GM18526 (cell line): ENCODE measurements around the gene MEIG1.

Source experiments
- POLR2A ChIP-seq: IDR thresholded peaks from 3 replicates; pipeline ENCODE4 v1.6.1; 2011; ENCODE audit not compliant: insufficient read length; ENCODE audit errors: extremely low read depth

Gene MEIG1

DNA sequence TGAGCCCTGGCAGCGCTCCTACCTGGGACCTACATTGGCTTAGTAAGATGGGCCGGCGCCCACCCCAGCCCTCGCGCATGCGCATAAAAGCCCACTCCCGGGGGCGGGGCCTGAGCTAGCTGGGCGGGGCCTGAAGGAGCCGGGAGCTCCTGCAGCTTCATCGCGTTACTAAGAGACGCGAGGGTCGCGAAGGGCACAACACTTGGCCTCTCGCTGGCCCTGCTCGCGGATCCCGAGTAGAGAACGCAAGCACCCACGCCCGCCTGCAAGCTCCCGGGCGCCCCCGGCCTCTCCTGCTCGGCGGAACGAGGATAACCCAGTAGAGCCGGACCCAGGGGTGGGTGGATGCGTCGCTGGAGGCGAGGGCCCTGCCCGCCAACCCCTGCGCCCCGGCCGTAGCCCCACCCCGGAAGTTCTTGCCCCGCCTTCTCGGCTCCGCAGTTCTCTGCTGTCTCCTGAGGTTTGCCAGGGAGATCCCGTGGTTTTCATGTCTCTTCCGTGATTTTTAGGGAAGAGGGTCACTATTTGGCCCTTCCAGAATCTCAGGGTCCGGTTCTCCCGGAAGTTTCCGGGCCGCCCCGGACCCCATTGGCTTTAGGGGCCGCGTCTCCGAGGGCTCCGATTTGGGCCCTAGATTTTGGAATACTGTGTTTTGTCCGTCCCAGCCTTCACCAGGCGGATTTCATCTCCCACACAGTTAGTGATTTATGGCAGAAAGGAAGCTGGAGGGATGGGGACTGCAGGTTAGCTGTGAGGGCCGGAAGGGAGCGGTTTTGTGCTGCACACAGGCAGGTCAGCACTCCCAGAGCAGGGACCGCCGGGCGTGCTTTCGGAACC is at the start of gene MEIG1:
MEIG1 (plus strand) TSS at position 168 of the 837 bp plus-strand sequence. CDS start 7,081 bp downstream, outside the sequence.
- TF ChIP-seq POLR2A, result peak; percentile 71

DNA sequence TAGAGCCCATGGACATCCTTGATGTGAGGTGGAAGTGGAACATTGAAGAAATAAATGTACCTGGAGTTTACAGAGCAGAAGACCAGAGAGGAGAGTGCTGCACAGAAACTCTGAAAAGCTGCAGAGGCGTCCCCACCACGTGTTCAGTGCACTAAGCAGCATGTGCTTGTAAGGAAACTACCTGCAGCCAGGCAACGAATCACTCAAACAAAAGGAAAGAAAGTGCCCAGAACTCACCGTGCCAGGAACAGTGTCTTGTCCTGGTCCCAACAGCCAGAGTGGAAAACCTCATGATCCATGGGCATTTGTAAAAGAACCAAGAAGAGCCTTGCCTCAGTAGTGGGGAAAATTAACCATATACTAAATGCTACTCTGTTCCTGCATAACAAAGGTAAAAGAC is 48.2 kb upstream of the MEIG1 start:
- TF ChIP-seq POLR2A, result no peak

DNA sequence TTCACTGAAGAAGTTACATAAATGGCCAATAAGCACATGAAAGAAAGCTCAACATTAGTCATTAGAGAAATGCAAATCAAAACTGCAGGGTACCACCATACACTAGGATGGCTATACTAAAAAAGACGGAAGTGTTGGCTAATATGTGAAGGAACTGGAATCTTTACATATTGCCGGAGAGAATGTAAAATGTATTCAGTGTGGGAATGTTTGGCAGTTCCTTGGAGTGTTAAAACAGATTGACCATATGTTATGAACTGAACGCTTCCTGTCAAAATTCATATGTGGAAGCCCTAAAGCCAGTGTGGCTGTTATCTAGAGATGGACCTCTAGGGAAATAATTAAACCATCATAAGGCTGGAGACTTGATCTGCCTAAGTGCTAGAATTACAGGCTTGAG is 47.4 kb upstream of the MEIG1 start:
- TF ChIP-seq POLR2A, result no peak

DNA sequence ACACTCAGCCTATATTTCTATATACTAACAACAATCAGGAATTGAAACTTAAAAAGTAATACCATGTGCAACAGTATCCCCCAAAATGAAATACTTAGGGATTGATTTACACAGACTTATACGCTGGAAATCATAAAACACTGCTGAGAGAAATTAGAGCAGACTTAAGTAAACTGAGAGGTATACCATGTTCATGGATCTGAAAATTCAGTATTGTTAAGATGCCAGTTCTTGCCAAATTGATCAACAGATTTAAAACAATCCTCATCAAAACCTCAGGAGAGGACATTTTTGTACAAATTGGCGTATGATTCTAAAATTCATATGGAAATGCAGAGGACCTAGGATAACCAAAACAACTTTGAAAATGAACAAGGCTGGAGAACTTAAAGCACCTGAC is 42.6 kb upstream of the MEIG1 start:
- no peak for TF ChIP-seq POLR2A

DNA sequence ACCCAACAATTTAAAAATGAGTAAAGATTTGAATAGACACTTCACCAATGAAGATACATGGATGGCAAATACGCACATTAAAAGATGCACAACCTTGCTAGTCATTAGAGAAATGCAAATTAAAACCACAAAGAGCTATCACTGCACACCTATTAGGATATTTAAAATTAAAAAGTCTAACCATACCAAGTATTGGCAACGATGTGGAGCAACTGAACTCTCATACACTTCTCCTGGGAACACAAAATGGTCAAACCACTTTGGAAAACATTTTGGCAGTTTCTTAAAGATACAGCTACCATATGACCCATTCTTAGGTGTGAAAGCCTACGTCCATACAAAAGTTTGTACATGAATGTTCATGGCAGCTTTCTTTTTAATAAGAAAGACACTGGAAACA is 41.4 kb upstream of the MEIG1 start:
- no peak for TF ChIP-seq POLR2A

GRCh38 chr10:14918964-14919363 is 40.2 kb upstream of the MEIG1 start:
- TF ChIP-seq POLR2A, result no peak

DNA sequence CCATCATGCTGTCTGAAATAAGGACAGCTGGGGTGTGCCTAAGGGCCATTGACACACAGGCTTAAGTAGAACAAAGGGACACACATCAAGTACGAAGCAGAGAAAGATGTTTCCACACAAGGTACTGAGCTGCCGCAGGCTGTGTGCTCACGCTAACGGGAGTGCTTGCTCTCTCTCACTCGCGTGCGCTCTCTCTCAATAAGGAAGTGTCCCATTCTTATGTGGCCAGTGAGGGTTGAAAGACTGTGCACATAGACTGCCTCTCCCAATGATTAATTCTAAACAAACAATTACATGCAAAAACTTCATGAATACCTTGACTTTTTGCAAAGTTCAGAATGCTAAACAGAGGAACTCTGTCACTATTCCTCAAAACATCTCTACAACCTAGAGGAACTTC is 35.2 kb upstream of the MEIG1 start:
- TF ChIP-seq POLR2A, result no peak

GRCh38 chr10:14925268-14925667 is 33.9 kb upstream of the MEIG1 start:
- TF ChIP-seq POLR2A, result no peak

- TF ChIP-seq POLR2A, result no peak
Observed at GRCh38 chr10:14926061-14926470, 33.1 kb upstream of the MEIG1 start.

- TF ChIP-seq POLR2A, result no peak
Observed at GRCh38 chr10:14926722-14927416, 32.3 kb upstream of the MEIG1 start.

- no peak for TF ChIP-seq POLR2A
Observed at GRCh38 chr10:14930610-14931009, 28.6 kb upstream of the MEIG1 start.

GRCh38 chr10:14936584-14936983 is 22.6 kb upstream of the MEIG1 start:
- no peak for TF ChIP-seq POLR2A

GRCh38 chr10:14945108-14945507 is 14.1 kb upstream of the MEIG1 start:
- TF ChIP-seq POLR2A, result no peak

GRCh38 chr10:14947268-14947667 is 11.9 kb upstream of the MEIG1 start:
- no peak for TF ChIP-seq POLR2A

DNA sequence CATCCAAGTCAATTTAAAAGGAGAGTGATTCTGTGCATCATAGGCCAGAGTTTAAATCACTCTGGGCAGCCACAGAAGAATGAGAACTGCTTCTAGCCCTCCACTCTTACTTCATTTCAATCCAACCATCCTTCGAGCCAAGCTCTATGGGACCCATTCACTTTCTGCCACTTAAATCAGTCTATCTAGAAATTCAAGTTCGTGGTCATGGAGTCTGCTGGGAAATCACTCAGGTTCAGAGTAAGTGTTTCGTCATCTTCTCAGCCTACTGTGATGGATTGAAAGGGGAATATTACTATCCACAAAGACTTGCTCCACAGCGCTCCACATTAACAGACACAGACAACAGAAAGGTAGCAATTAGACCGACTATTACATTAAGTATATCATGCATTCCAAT is 9.9 kb upstream of the MEIG1 start:
- TF ChIP-seq POLR2A, result no peak

DNA sequence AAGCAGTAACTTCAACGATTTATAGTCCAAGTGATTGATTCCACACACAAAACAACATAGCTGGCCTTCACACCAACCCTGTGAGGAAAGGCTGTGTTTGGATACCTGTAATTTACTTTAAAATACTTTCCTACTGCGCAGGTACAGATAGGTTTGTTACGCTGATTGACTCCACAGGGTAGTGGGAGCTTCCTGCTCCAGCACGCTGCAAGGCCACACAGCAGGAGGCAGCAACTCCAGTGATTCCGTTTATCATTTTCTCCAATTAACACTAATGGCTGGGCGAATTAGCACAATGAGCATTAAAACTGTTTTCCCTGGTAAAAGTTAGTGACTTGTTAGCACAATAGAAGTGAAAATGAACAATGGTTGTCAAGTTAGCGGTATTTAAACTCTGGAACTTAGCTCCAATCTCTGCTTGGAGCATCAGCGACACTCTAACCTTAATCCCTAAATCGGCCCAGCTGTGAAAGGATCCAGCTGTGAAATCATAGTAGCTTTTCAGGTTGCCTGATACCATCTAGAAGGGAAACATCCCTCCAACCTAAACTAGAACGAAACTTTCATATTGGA is 6.3 kb upstream of the MEIG1 start:
- TF ChIP-seq POLR2A, result no peak
